Mucosa of rectum (tissue), 2 donors: ENCODE results near the gene CASP3.

ENCODE experiments used
- H3K27ac ChIP-seq, 2 donors: one replicate each; pipeline ENCODE4 v1.7.0; 2013; ENCODE audit warnings: inconsistent platforms in 2 of 2, low read depth in 2 of 2, low read length in 2 of 2
- H3K27me3 ChIP-seq, 2 donors: one replicate each; pipeline ENCODE4 v1.7.0; 2013; ENCODE audit warnings: low read length in 2 of 2; ENCODE audit not compliant: control insufficient read depth in 2 of 2, insufficient read depth in 2 of 2
- H3K36me3 ChIP-seq, 2 donors: one replicate each; pipeline ENCODE4 v1.7.0; 2013; ENCODE audit warnings: low read length in 2 of 2; ENCODE audit not compliant: control insufficient read depth in 2 of 2, insufficient read depth in 2 of 2
- H3K4me1 ChIP-seq, 2 donors: one replicate each; pipeline ENCODE4 v1.7.0; 2013; ENCODE audit warnings: low read length in 2 of 2, mild to moderate bottlenecking in 1 of 2; ENCODE audit not compliant: control insufficient read depth in 2 of 2, insufficient read depth in 2 of 2
- H3K4me3 ChIP-seq, 2 donors: one replicate each; pipeline ENCODE4 v1.7.0; 2013; ENCODE audit warnings: low read length in 2 of 2
- H3K9ac ChIP-seq, 2 donors: one replicate each; pipeline ENCODE4 v1.7.0; 2013; ENCODE audit warnings: low read length in 2 of 2, low read depth in 1 of 2, mild to moderate bottlenecking in 1 of 2
- H3K9me3 ChIP-seq, 2 donors: one replicate each; pipeline ENCODE4 v1.7.0; 2013; ENCODE audit warnings: low read length in 2 of 2; ENCODE audit not compliant: control insufficient read depth in 2 of 2
- donor health status: healthy.
- donor health status: Normal muscosa, but diverticular disease.

The CASP3 gene

DNA sequence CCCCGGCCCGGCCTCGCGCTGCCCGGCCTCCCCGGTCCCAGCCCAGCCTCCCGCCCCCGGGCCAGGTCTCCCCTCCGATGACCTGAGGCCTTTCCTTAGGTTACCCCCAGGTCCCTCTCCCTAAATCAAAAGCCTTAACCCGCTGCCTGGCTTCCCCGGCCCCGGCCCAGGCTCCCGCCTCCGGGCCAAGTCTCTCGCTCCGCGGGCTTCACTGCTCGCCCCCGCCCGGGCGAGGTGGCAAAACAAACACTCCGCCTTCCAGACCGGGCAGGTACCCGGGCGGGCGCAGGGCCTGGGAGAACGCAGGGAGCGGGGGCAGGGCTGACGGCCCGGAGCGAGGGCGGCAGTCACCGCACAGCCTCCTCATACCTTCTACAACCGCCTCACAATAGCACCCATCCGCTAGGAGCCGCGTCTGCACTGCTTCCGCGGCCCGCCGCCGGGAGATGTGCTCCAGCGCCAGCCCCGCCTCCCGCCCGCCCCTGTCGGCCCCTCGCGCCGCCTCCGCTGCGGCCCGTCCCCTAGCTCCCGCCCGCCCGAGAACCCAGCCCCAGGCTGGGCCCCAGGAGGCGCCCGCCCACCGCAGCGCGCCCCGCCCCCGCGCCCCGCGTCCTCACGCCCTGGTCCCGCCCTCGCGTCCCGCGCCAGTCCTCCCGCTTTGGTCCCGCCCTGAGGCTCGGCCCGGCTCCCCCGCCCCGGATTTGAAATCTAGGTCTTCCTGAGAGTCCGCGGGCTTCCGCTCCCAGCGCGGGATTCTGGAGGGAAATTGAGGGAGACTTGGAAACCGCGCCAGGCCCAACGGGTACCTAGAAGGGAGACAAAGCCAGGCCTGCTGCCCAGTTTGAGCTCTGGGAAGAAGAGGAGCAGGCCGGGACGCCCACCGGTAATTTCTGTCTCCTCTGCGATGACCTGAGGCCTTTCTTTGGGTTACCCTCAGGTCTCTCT is at the start of gene CASP3, which contains the start of gene PRIMPOL:
CASP3 (minus strand) TSS at position 422 of the 945 bp plus-strand sequence. CDS start 10,994 bp downstream, outside the sequence.
PRIMPOL (plus strand) TSS at position 713 of the 945 bp plus-strand sequence. CDS start 7,403 bp downstream, outside the sequence.
- no peaks in the 10 kb centered on the region for H3K9me3 ChIP-seq
- peaks cover 31 to 38% of the 10 kb centered on the region in 2 donors for H3K4me1 ChIP-seq
- peak within 1 kb of the TSS; percentile 96 to 97 for H3K27ac ChIP-seq
- peak within 1 kb of the TSS; percentile 86 to 97 for H3K9ac ChIP-seq
- H3K4me3 ChIP-seq = peak within 1 kb of the TSS; percentile 86 to 98
- peaks cover 0 to 7% of the 10 kb centered on the region in 2 donors for H3K36me3 ChIP-seq
- no peaks in the 10 kb centered on the region for H3K27me3 ChIP-seq

DNA sequence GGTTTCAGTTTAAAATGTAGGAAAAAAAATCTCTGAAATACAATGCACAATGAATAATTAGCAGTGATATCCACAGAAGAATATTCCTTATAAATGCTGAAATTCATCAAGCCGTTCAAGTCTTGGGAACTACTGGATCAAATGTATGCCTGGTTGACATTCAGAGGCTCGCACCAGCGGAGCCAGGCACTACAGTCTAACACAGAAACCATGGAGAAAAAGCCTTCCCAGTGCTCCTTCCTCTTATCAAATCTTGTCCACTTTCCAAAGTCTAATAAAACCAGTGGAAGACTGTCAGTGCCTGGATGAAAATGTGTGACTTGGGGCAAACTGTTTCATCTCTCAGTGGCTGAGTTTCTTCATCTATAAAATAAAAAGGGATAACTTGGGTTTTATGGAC is 48.7 kb upstream of the CASP3 start:
- peaks cover 11 to 13% of the 10 kb centered on the region in 2 donors for H3K36me3 ChIP-seq
- H3K4me1 ChIP-seq = no peaks in the 10 kb centered on the region
- H3K9ac ChIP-seq = no peak overlapping the region
- no peak overlapping the region for H3K4me3 ChIP-seq
- H3K27ac ChIP-seq = no peak overlapping the region
- no peaks in the 10 kb centered on the region for H3K9me3 ChIP-seq
- no peaks in the 10 kb centered on the region for H3K27me3 ChIP-seq

DNA sequence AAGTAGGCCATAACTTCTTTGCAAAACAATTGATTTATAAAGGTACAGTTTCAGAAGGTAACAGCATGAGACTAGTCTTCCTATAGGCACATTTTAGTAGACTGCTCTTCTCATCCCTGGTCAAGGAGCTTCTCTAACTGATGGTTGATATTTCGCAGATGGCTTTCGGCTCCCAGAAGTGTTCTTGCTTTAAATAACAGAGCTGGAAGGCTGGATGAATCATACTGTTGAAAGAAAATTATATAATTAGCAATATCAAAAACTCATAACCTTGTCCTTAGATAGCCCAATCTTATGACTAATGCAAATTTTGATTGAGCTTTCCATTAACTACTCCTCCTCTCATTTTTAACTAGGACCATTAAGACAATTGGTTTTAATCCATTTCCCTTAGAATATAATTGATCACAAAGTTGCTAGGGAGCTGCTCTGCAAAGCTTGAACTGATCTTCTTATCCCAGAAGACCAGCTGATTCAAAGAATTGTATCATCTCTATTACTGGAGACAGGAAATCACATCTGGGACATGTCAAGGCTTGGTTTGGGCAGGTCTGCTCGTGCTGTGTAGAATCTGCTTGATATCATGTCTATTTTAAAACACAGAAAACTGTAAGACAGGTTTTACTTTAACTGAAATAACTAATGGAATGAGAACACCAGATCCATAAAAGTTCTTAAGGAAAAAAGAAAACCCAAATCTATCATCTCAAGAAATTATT is 46.1 kb upstream of the CASP3 start:
- H3K36me3 ChIP-seq = peaks cover 9 to 13% of the 10 kb centered on the region in 2 donors
- H3K9me3 ChIP-seq = no peaks in the 10 kb centered on the region
- H3K4me1 ChIP-seq = no peaks in the 10 kb centered on the region
- no peak overlapping the region for H3K9ac ChIP-seq
- no peaks in the 10 kb centered on the region for H3K27me3 ChIP-seq
- H3K4me3 ChIP-seq = no peak overlapping the region
- no peak overlapping the region for H3K27ac ChIP-seq

DNA sequence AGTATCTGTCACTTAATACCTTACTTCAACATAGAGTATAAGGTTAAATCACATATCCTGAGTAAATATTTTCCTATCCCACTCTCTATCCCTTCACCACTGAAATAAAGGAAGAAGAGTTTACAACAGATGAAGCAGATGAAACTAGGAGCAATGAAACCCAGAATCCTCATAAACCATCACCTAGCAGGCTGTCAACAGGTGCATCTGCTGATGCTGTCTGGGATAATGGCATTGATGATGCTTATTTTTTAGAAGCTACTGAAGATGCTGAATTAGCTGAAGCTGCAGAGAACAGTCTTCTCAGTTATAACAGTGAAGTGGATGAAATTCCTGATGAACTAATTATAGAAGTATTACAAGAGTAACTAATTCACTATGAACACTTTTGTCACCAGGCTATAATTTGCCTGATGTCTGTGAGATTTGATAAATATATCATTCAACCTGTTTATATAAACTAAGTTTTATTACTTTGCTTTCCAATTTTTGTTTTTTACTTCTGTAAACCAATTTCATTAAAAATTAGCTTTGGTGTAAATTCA is 45.2 kb upstream of the CASP3 start:
- peaks cover 9 to 13% of the 10 kb centered on the region in 2 donors for H3K36me3 ChIP-seq
- H3K4me3 ChIP-seq = no peak overlapping the region
- H3K9me3 ChIP-seq = no peaks in the 10 kb centered on the region
- H3K27me3 ChIP-seq = no peaks in the 10 kb centered on the region
- H3K9ac ChIP-seq = no peak overlapping the region
- H3K27ac ChIP-seq = no peak overlapping the region
- H3K4me1 ChIP-seq = no peaks in the 10 kb centered on the region

DNA sequence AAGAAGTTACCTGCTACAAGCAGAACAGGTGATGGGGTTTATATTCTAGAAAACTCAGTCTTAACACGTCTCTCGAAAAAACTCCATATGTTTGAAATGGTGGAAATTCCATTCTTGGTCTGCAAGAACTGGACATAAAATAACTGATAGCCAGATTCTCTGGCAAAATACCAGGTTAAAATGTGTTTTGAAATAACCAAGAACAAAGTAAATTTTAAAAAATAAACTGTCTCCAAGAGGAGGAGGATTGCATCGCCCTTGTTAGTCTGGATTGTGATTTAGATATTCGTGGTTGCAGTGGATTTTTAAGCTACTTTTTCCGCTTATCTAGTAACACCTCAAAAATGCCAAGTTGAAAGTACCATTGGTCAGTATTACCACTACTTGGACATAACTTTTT is 43.8 kb upstream of the CASP3 start:
- peaks cover 9 to 13% of the 10 kb centered on the region in 2 donors for H3K36me3 ChIP-seq
- no peaks in the 10 kb centered on the region for H3K27me3 ChIP-seq

DNA sequence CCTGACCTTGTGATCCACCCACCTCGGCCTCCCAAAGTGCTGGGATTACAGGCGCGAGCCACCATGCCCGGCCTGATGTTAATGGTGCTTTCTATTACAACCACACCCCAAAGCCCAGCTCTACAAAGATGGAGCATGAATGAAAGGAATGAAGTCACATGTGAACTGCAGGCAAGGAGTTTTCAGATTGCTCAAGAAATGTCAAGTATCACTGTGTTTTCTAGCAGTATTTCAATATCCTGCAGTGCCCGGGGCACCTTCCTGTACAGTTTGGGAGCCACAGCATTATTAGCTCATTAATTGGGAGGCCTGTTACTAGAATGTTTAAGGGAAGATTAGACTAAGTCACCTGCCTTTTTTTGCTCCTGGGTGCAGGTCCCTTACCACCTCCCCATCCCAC is 40.4 kb upstream of the CASP3 start:
- H3K9ac ChIP-seq = no peak overlapping the region
- no peaks in the 10 kb centered on the region for H3K4me1 ChIP-seq
- H3K27ac ChIP-seq = no peak overlapping the region
- H3K36me3 ChIP-seq = peaks cover 6 to 10% of the 10 kb centered on the region in 2 donors
- no peak overlapping the region for H3K4me3 ChIP-seq
- H3K27me3 ChIP-seq = no peaks in the 10 kb centered on the region
- no peaks in the 10 kb centered on the region for H3K9me3 ChIP-seq

More for the DNA sequence above, 43.8 kb upstream of the CASP3 start:
- Histone ChIP-seq H3K4me1 (no peaks in the 10 kb centered on the region), H3K9me3 (no peaks in the 10 kb centered on the region), H3K9ac (no peak overlapping the region), H3K4me3 (no peak overlapping the region), H3K27ac (no peak overlapping the region)

DNA sequence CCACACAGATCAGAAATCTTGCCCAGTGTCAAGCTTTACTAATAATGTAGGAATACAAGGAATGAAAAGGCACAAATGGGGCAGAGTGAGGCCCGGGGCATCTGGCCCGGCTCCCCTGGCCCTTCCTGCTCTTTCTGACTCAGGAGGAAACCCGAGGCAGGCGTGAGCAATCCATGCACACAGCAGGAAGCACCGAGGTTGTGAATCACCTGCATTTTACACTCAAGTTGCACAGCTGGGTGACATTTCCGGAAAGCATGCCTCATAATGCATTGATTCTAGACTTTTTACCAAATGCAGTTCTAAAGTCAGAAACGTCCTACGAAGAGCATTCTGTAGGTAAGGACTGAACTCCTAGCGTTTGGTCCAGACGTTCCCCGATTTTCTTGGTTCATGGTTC is 39.2 kb upstream of the CASP3 start:
- peaks cover 0 to 3% of the 10 kb centered on the region in 2 donors for H3K36me3 ChIP-seq
- H3K4me3 ChIP-seq = no peak overlapping the region
- no peak overlapping the region for H3K27ac ChIP-seq
- H3K4me1 ChIP-seq = no peaks in the 10 kb centered on the region
- no peaks in the 10 kb centered on the region for H3K9me3 ChIP-seq
- no peak overlapping the region for H3K9ac ChIP-seq
- no peaks in the 10 kb centered on the region for H3K27me3 ChIP-seq

DNA sequence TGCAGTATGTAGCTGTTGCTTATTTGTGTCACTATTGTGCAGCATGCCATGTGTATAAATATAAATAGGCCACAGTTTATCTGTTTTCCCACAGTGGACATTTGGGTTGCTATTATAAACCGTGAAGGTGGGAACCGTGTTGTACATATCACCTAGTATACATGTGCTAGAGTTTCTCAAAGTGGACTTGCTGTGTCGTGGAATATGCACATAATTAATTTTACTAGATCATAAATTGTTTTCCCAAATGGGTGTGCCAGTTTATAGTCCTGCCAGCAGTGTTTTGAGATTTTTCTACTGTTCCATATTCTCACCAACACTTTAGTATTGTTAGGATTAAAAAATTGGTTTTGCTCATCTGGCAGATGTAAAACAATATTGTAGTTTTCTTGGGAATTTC is 38.8 kb upstream of the CASP3 start:
- no peaks in the 10 kb centered on the region for H3K27me3 ChIP-seq
- H3K4me3 ChIP-seq = no peak overlapping the region
- no peak overlapping the region for H3K27ac ChIP-seq
- no peaks in the 10 kb centered on the region for H3K4me1 ChIP-seq
- H3K9me3 ChIP-seq = no peaks in the 10 kb centered on the region
- no peak overlapping the region for H3K9ac ChIP-seq
- H3K36me3 ChIP-seq = no peaks in the 10 kb centered on the region

DNA sequence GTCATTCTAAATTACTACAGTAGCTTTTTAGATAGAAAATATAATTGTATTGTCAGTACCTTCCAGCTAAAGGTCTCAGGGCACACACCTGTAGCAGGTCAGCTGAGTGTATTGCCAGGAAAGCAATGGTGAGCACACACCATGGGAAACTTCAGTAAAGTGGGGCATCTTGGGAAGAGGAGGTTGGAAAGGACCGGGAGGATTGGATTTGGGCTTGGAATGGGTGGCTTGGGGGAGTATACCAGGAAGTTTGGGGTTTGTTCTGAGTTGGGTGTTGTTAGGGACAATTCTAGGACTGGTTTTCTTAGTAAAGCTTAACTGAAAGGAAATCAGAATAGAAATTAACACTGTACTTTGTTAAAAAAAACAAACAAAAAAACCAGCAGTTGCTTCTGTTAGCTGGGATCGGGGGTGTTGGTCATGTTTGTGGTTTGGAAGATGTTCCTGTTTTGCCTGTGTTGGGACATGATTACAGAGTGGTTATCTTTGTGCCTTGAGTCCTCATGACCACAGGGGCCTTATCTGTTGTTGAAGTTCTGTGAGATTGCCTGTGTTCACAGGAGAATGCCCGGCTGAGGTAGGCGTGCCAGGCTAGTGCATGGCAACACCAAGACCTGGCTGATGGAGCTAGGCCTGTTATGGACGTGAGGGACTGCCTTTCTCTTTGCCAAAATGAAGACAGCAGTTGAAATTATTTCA is 35.4 kb upstream of the CASP3 start:
- Histone ChIP-seq H3K9me3 (no peaks in the 10 kb centered on the region), H3K27ac (peak overlapping the region in 1 of 2 donors; percentile 23), H3K4me3 (no peak overlapping the region), H3K9ac (no peak overlapping the region), H3K4me1 (peaks cover 0 to 8% of the 10 kb centered on the region in 2 donors), H3K36me3 (peaks cover 0 to 2% of the 10 kb centered on the region in 2 donors), H3K27me3 (no peaks in the 10 kb centered on the region)
